Measurements from ENCODE around the gene C9orf40.

GRCh38 chr9:74935008-74935407, 17.7 kb downstream of the C9orf40 start:
- no peak for TF ChIP-seq CTCF (IDR thresholded peaks at IDR 0.05; ENCODE audit: low read depth, low read length)
- no peak for TF ChIP-seq MAX (IDR thresholded peaks at IDR 0.05; ENCODE audit: low read depth, low read length)
- TF ChIP-seq POLR2A (IDR thresholded peaks at IDR 0.05; ENCODE audit: extremely low read depth, insufficient read length) = no peak
- no peak for TF ChIP-seq MYC (IDR thresholded peaks at IDR 0.05; ENCODE audit: low read depth, low read length)
